HG02981 (cell line): ENCODE data around the gene CEP70.
A peak's percentile ranks its signal among the peaks of the same experiment; 100 is the strongest.
"Not testable (repeated sequence)": the region's sequence is repeated elsewhere in the genome, so short reads cannot be mapped to it uniquely, and the experiment has no call there.

Source experiments
- ATAC-seq: cut with Tn5 transposase; IDR thresholded peaks from one replicate; pipeline ENCODE4 v1.9.1; 2021; ENCODE audit warnings: mild to moderate bottlenecking, moderate library complexity; ENCODE audit not compliant: unreplicated experiment

Gene CEP70

GRCh38 chr3:138594150-138594934 lies at the start of gene CEP70:
Gene CEP70, minus strand, starts transcription at chr3:138594260. Its CDS starts 21,333 bp downstream, at chr3:138572927.
- peak; percentile 86 for ATAC-seq

- ATAC-seq: no peak
Observed at GRCh38 chr3:138642927-138643253, 48.8 kb upstream of the CEP70 start.

GRCh38 chr3:138642226-138642926 lies 48.3 kb upstream of the CEP70 start:
- no peak for ATAC-seq

- no peak for ATAC-seq
Observed at GRCh38 chr3:138640537-138640936, 46.5 kb upstream of the CEP70 start.

- no peak for ATAC-seq
Observed at GRCh38 chr3:138638641-138639040, 44.6 kb upstream of the CEP70 start.

GRCh38 chr3:138629526-138629925 lies 35.5 kb upstream of the CEP70 start:
- no peak for ATAC-seq

- ATAC-seq: no peak
Observed at GRCh38 chr3:138625707-138626365, 31.8 kb upstream of the CEP70 start.

- no peak for ATAC-seq
Observed at GRCh38 chr3:138624518-138624917, 30.5 kb upstream of the CEP70 start.

GRCh38 chr3:138620431-138620830 lies 26.4 kb upstream of the CEP70 start:
- ATAC-seq: no peak

GRCh38 chr3:138615462-138615861 lies 21.4 kb upstream of the CEP70 start:
- ATAC-seq: no peak

GRCh38 chr3:138609898-138610266 lies 15.8 kb upstream of the CEP70 start:
- no peak for ATAC-seq

GRCh38 chr3:138608322-138609135 lies 14.5 kb upstream of the CEP70 start, which contains the start of gene FAIM:
Gene FAIM, plus strand, starts transcription at chr3:138608771. Its CDS starts 10,956 bp downstream, at chr3:138619727.
- ATAC-seq: peak; percentile 73

- ATAC-seq: not testable (repeated sequence)
Observed at GRCh38 chr3:138604106-138604595, 10.1 kb upstream of the CEP70 start.

GRCh38 chr3:138601661-138602060 lies 7.6 kb upstream of the CEP70 start:
- ATAC-seq: not testable (repeated sequence)

GRCh38 chr3:138600100-138600745 lies 6.2 kb upstream of the CEP70 start:
- ATAC-seq: no peak

GRCh38 chr3:138598534-138598933 lies 4.5 kb upstream of the CEP70 start:
- no peak for ATAC-seq

- not testable (repeated sequence) for ATAC-seq
Observed at GRCh38 chr3:138597186-138597976, 3.3 kb upstream of the CEP70 start.

GRCh38 chr3:138594935-138595610 lies 1.0 kb upstream of the CEP70 start:
- ATAC-seq: peak; percentile 5
